ENCODE data around the gene METTL16. TPM values are rescaled to one million over a fixed set of nuclear protein-coding genes. Genes with fewer than 3 reads are reported as not detected.

The METTL16 gene
- total RNA-seq, 2 experiments from 2014 or later, result 26.6 to 41.5 TPM

- no peak for DNase-seq (ENCODE audit: low spot score)
- Histone ChIP-seq H3K27ac (ENCODE audit: low read depth, low read length, poor library complexity, severe bottlenecking) (no peak overlapping the region), H3K36me3 (ENCODE audit: insufficient read depth, low read length) (peaks cover 5% of the 10 kb centered on the region; the same call in 1 of the 2 replicates), H3K4me1 (ENCODE audit: insufficient read depth, low read length, poor library complexity, severe bottlenecking) (peaks cover 16% of the 10 kb centered on the region), H3K9me3 (ENCODE audit: low read length) (no peaks in the 10 kb centered on the region), H2AFZ (ENCODE audit: low read length) (no peak overlapping the region), H3K79me2 (ENCODE audit: insufficient read depth, low read depth, low read length) (peaks cover 4% of the 10 kb centered on the region; the same call in 1 of the 2 replicates), H3K4me3 (ENCODE audit: low read depth, low read length, poor library complexity, severe bottlenecking) (no peak overlapping the region), H4K20me1 (ENCODE audit: insufficient read depth, low read length) (no peaks in the 10 kb centered on the region), H3K4me2 (ENCODE audit: low read length) (no peak overlapping the region), H3K9me2 (ENCODE audit: insufficient read depth, low read length) (no peaks in the 10 kb centered on the region)
- TF ChIP-seq EZH2phosphoT487 (IDR thresholded peaks at IDR 0.05; ENCODE audit: borderline replicate concordance, low read depth, low read length), result no peak
- no peak for TF ChIP-seq CTCF (conservative IDR thresholded peaks at IDR 0.05; ENCODE audit: low read length)
- POLR2A ChIA-PET, result no interaction called here
- intact Hi-C loops (cut with micrococcal nuclease; ENCODE audit: unreplicated experiment), result no loop called here
- CTCF ChIA-PET (ENCODE audit: unreplicated experiment), result no interaction called here
- BruUV-seq (replicated peaks), result no TSS peak
Measured at GRCh38 chr17:2386400-2387085, 125.1 kb downstream of the METTL16 start.

- no peak overlapping the region for H2AFZ ChIP-seq (ENCODE audit: low read length)
- H3K4me1 ChIP-seq (ENCODE audit: insufficient read depth, low read length, poor library complexity, severe bottlenecking), result peaks cover 5% of the 10 kb centered on the region
- no peak overlapping the region for H3K27ac ChIP-seq (ENCODE audit: low read depth, low read length, poor library complexity, severe bottlenecking)
- no peaks in the 10 kb centered on the region for H3K9me2 ChIP-seq (ENCODE audit: insufficient read depth, low read length)
- intact Hi-C loops (cut with micrococcal nuclease; ENCODE audit: unreplicated experiment), result no loop called here
- no peaks in the 10 kb centered on the region for H4K20me1 ChIP-seq (ENCODE audit: insufficient read depth, low read length)
- no peak overlapping the region for H3K4me3 ChIP-seq (ENCODE audit: low read depth, low read length, poor library complexity, severe bottlenecking)
- ChIA-PET POLR2A (interaction anchor here (0.5 kb wide), 1 partner anchor 547 kb away, joined by 7 read pairs; no protein-coding TSS in a partner anchor), CTCF (ENCODE audit: unreplicated experiment) (no interaction called here)
- H3K9me3 ChIP-seq (ENCODE audit: low read length), result no peaks in the 10 kb centered on the region
- no peak for TF ChIP-seq EZH2phosphoT487 (IDR thresholded peaks at IDR 0.05; ENCODE audit: borderline replicate concordance, low read depth, low read length)
- TF ChIP-seq CTCF (conservative IDR thresholded peaks at IDR 0.05; ENCODE audit: low read length), result no peak
- H3K4me2 ChIP-seq (ENCODE audit: low read length), result no peak overlapping the region
- BruUV-seq (replicated peaks), result no TSS peak
- peaks cover 5% of the 10 kb centered on the region; the same call in 1 of the 2 replicates for H3K36me3 ChIP-seq (ENCODE audit: insufficient read depth, low read length)
- no peaks in the 10 kb centered on the region for H3K79me2 ChIP-seq (ENCODE audit: insufficient read depth, low read depth, low read length)
- DNase-seq (ENCODE audit: low spot score), result no peak
Measured at GRCh38 chr17:2385240-2386210, 126.2 kb downstream of the METTL16 start.
